ENCODE results near the gene CECR2. TPM values are rescaled to one million over a fixed set of nuclear protein-coding genes. Genes with fewer than 3 reads are reported as not detected.

Gene CECR2
- total and polyA plus RNA-seq, 10 of the 15 experiments (the other 5 are each of a cell fraction or from before 2014, with no cell fraction given), result 0.01 to 0.08 (median 0.01) TPM; not detected in 7

DNA sequence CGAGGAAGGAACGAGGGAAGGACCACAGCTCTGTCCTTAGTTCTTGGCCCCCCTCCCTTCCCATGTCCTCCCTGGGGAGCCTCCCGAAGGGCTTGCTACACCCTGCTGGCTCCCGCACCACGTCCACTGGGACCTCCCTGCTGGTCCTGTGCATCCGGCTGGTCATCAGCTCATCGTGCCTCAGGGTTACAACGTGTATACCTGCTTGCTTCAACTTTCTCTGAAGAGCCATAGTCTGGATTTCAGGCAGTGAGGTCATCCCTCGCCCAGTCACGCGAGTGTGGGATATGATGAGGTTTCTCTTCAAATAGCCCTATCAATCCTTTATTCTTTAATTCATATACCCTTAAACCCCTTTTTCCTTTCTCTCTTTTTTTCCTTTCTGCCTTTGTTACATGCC is 21.5 kb upstream of the CECR2 start (continued):
- TF ChIP-seq ZNF384 (IDR thresholded peaks at IDR 0.05; ENCODE audit: borderline replicate concordance, low read depth, low read length), result no peak
- TF ChIP-seq ZSCAN29 (IDR thresholded peaks at IDR 0.05), result no peak

DNA sequence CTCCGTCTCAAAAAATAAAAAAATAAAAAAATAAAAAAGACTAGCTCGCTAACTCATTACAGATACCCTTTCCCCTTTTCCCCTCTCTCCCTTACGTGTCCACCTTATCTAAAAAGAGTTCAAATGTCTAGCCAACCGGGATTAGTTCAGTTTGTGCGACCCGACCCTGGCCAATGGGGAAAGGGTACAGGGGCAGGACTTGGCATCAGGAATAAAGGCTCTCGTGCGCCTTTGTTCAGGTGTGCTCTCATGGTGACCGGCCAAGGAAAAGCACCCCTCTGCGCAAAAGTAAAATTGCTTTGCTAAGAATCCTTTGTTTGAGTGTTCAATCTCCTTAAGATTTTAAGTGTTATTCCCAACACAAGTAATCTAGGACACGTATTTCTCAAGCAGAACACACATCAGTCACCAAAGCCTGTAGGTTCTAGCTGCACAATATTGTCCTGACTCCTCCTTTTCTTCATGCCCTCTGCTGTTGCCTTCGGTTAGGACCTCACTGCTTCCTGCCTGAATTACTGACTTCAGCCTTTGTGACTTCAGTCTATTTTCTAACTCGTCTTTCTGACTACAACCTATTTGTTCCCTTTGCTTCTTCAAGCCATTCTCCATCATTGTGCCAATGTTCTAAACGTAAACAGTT is 20.7 kb upstream of the CECR2 start:
- 61% methylated on average over 14 of the region's 14 CpGs for WGBS (ENCODE audit: insufficient coverage, insufficient replicate concordance, low lambda C conversion rate, missing lambda C conversion rate)
- ChIA-PET CTCF (interaction anchor here (0.8 to 1.2 kb wide), 3 partner anchors 30 to 142 kb away, joined by 3 read pairs; no protein-coding TSS in a partner anchor), SMC1A (ENCODE audit: uncharacterized antibody, unreplicated experiment) (interaction anchor here (1.8 kb wide), 1 partner anchor 135 kb away, joined by 4 read pairs; no protein-coding TSS in a partner anchor), POLR2A (no interaction called here), RAD21 (ENCODE audit: unreplicated experiment) (no interaction called here)
- H3K79me2 ChIP-seq (ENCODE audit: control insufficient read depth, insufficient read depth, low read length), result no peaks in the 10 kb centered on the region
- no peaks in the 10 kb centered on the region for H3K36me3 ChIP-seq (ENCODE audit: control insufficient read depth in 2 of 2, insufficient read depth in 2 of 2, low read length in 1 of 2)
- no peak overlapping the region for H3K4me2 ChIP-seq (ENCODE audit: control insufficient read depth, insufficient read depth)
- FAIRE-seq, result peak; percentile 44
- no peaks in the 10 kb centered on the region for H4K20me1 ChIP-seq (ENCODE audit: control insufficient read depth, insufficient read depth)
- no peak overlapping the region for H3K4me3 ChIP-seq
- DNase-seq (ENCODE audit: low read depth, low spot score), result no peak
- H3K4me1 ChIP-seq (ENCODE audit: control insufficient read depth, insufficient read depth, low read length), result no peaks in the 10 kb centered on the region
- no TSS peak for BruUV-seq (replicated peaks)
- no peaks in the 10 kb centered on the region; a peak in 1 of 4 replicates for H3K27me3 ChIP-seq (replicated peaks in 1 of 2; ENCODE audit: control insufficient read depth in 2 of 2, insufficient read depth in 2 of 2, low read length in 1 of 2)
- H2AFZ ChIP-seq (ENCODE audit: control insufficient read depth, low read depth, low read length), result no peak overlapping the region
- H3K9ac ChIP-seq (ENCODE audit: control insufficient read depth, insufficient read depth, low read length), result no peak overlapping the region
- in situ Hi-C loops (cut with MboI), result no loop called here
- no peak for ATAC-seq
- H3K9me3 ChIP-seq (replicated peaks; ENCODE audit: control insufficient read depth, insufficient read depth, low read length), result no peaks in the 10 kb centered on the region
- H3K27ac ChIP-seq (ENCODE audit: control insufficient read depth, insufficient read depth), result no peak overlapping the region
- intact Hi-C loops (cut with micrococcal nuclease; ENCODE audit: unreplicated experiment), result no loop called here
- TF ChIP-seq ETV6 (conservative IDR thresholded peaks at IDR 0.05 in 1 of 2, IDR thresholded peaks at IDR 0.05 in 1 of 2; ENCODE audit: borderline replicate concordance in 1 of 2, low read depth in 1 of 2) (no peak), ZNF24 (IDR thresholded peaks at IDR 0.05) (no peak), CREB1 (IDR thresholded peaks at IDR 0.05; ENCODE audit: low read depth) (no peak), KAT2A (conservative IDR thresholded peaks at IDR 0.05; ENCODE audit: control insufficient read depth, low read depth, low read length) (no peak), SREBF2 (IDR thresholded peaks at IDR 0.05; ENCODE audit: low read length) (no peak), FOS (IDR thresholded peaks at IDR 0.05; ENCODE audit: borderline replicate concordance, extremely low read depth, insufficient read length) (no peak), ASH2L (IDR thresholded peaks at IDR 0.05; ENCODE audit: borderline replicate concordance, low read depth) (no peak), CEBPB (IDR thresholded peaks at IDR 0.05; ENCODE audit: borderline replicate concordance in 1 of 2, low read depth in 2 of 2, low read length in 2 of 2) (no peak), SREBF1 (IDR thresholded peaks at IDR 0.05; ENCODE audit: low read length) (no peak), STAT3 (IDR thresholded peaks at IDR 0.05; ENCODE audit: low read depth, low read length) (no peak)
- TF ChIP-seq, protein P1, sequence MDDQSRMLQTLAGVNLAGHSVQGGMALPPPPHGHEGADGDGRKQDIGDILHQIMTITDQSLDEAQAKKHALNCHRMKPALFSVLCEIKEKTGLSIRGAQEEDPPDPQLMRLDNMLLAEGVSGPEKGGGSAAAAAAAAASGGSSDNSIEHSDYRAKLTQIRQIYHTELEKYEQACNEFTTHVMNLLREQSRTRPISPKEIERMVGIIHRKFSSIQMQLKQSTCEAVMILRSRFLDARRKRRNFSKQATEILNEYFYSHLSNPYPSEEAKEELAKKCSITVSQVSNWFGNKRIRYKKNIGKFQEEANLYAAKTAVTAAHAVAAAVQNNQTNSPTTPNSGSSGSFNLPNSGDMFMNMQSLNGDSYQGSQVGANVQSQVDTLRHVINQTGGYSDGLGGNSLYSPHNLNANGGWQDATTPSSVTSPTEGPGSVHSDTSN (IDR thresholded peaks at IDR 0.05; ENCODE audit: insufficient replicate concordance, low read depth, low read length), result no peak
- TF ChIP-seq, protein P2, sequence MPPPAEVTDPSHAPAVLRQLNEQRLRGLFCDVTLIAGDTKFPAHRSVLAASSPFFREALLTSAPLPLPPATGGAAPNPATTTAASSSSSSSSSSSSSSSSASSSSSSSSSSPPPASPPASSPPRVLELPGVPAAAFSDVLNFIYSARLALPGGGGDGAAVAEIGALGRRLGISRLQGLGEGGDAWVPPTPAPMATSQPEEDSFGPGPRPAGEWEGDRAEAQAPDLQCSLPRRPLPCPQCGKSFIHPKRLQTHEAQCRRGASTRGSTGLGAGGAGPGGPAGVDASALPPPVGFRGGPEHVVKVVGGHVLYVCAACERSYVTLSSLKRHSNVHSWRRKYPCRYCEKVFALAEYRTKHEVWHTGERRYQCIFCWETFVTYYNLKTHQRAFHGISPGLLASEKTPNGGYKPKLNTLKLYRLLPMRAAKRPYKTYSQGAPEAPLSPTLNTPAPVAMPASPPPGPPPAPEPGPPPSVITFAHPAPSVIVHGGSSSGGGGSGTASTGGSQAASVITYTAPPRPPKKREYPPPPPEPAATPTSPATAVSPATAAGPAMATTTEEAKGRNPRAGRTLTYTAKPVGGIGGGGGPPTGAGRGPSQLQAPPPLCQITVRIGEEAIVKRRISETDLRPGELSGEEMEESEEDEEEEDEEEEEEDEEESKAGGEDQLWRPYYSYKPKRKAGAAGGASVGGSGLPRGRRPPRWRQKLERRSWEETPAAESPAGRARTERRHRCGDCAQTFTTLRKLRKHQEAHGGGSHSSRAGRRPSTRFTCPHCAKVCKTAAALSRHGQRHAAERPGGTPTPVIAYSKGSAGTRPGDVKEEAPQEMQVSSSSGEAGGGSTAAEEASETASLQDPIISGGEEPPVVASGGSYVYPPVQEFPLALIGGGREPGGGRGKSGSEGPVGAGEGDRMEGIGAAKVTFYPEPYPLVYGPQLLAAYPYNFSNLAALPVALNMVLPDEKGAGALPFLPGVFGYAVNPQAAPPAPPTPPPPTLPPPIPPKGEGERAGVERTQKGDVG (CRISPR knock-in tag; IDR thresholded peaks at IDR 0.05), result no peak
- TF ChIP-seq, protein P3, sequence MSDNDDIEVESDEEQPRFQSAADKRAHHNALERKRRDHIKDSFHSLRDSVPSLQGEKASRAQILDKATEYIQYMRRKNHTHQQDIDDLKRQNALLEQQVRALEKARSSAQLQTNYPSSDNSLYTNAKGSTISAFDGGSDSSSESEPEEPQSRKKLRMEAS (IDR thresholded peaks at IDR 0.05; ENCODE audit: low read depth, low read length), result no peak
